GM19468 (cell line): ENCODE data around the gene PRKG2.
"Not testable (repeated sequence)": the region's sequence is repeated elsewhere in the genome, so short reads cannot be mapped to it uniquely, and the experiment has no call there.

ENCODE experiments used
- ATAC-seq: cut with Tn5 transposase; IDR thresholded peaks from one replicate; pipeline ENCODE4 v1.9.1; 2021; ENCODE audit warnings: mild to moderate bottlenecking, moderate library complexity, moderate number of reproducible peaks; ENCODE audit not compliant: unreplicated experiment; ENCODE audit errors: extremely low read depth

Gene PRKG2

GRCh38 chr4:81164126-81164525 lies 50.9 kb downstream of the PRKG2 start:
- ATAC-seq: no peak

GRCh38 chr4:81162752-81163458 lies 52.1 kb downstream of the PRKG2 start:
- ATAC-seq: no peak

- not testable (repeated sequence) for ATAC-seq
These were observed 61.2 kb downstream of the PRKG2 start for GRCh38 chr4:81153714-81154323.

GRCh38 chr4:81152839-81153713 lies 61.9 kb downstream of the PRKG2 start:
- no peak for ATAC-seq

GRCh38 chr4:81149976-81150375 lies 65.0 kb downstream of the PRKG2 start:
- ATAC-seq: no peak

GRCh38 chr4:81148576-81148975 lies 66.4 kb downstream of the PRKG2 start:
- ATAC-seq: no peak

- ATAC-seq: no peak
These were observed 68.6 kb downstream of the PRKG2 start for GRCh38 chr4:81146466-81146865.

GRCh38 chr4:81143183-81143582 lies 71.8 kb downstream of the PRKG2 start:
- ATAC-seq: no peak

- no peak for ATAC-seq
These were observed 72.3 kb downstream of the PRKG2 start for GRCh38 chr4:81142744-81143143.

GRCh38 chr4:81137894-81138293 lies 77.1 kb downstream of the PRKG2 start:
- ATAC-seq: no peak

- ATAC-seq: no peak
These were observed 77.6 kb downstream of the PRKG2 start for GRCh38 chr4:81137446-81137845.

- no peak for ATAC-seq
These were observed 78.7 kb downstream of the PRKG2 start for GRCh38 chr4:81136161-81136905.

- no peak for ATAC-seq
These were observed 79.5 kb downstream of the PRKG2 start for GRCh38 chr4:81135501-81135900.

GRCh38 chr4:81131563-81131962 lies 83.5 kb downstream of the PRKG2 start:
- ATAC-seq: no peak

GRCh38 chr4:81131066-81131465 lies 84.0 kb downstream of the PRKG2 start:
- no peak for ATAC-seq

- no peak for ATAC-seq
These were observed 84.5 kb downstream of the PRKG2 start for GRCh38 chr4:81130569-81130968.

- no peak for ATAC-seq
These were observed 95.0 kb downstream of the PRKG2 start for GRCh38 chr4:81120055-81120454.

GRCh38 chr4:81118086-81118485 lies 96.9 kb downstream of the PRKG2 start:
- no peak for ATAC-seq

GRCh38 chr4:81116566-81116965 lies 98.5 kb downstream of the PRKG2 start:
- ATAC-seq: no peak

GRCh38 chr4:81113024-81113423 lies 102.0 kb downstream of the PRKG2 start:
- no peak for ATAC-seq
